Caco-2 (cell line): ENCODE measurements around the gene PRKAR1B. TPM values are rescaled to one million over a fixed set of nuclear protein-coding genes. Genes with fewer than 3 reads are reported as not detected.

ENCODE experiments used
- Bru-seq: library from RNA; stranded (reverse); fragments of 400-500 nt; gene quantifications from one replicate; lab custom pipeline; 2021; lab: Mats Ljungman, UMichigan
- BruChase-seq, 2 experiments: library from RNA; stranded (reverse); fragments of 400-500 nt; gene quantifications; one replicate each; lab custom pipeline; 2021; lab: Mats Ljungman, UMichigan
- BruUV-seq: library from RNA; stranded (reverse); fragments of 400-500 nt; replicated peaks from 2 replicates; lab custom pipeline; 2021; lab: Mats Ljungman, UMichigan
- CTCF ChIA-PET: fragments of 300-600 bp; sonication (Branson Sonifier 250); formaldehyde crosslinking; loops from one replicate; lab custom pipeline; 2022; ENCODE audit warnings: antibody characterized with exemption; lab: Charles Lee
- POLR2A ChIA-PET: fragments of 300-600 bp; sonication (Branson Sonifier 250); formaldehyde crosslinking; loops from one replicate; lab custom pipeline; 2022; ENCODE audit warnings: antibody characterized with exemption; lab: Charles Lee
- DNase-seq, 2 experiments: peaks; one replicate each; pipeline versions ENCODE4 v3.0.0 to v3.0.0-alpha.2; 2020 to 2022
- H3K27me3 ChIP-seq: replicated peaks from 2 replicates; pipeline ENCODE4 v1.6.0; 2011; ENCODE audit warnings: low read length; ENCODE audit not compliant: control insufficient read depth, insufficient read depth
- H3K36me3 ChIP-seq: 2 replicates; pipeline ENCODE4 v1.5.1; 2011; ENCODE audit warnings: low read length; ENCODE audit not compliant: control insufficient read depth, insufficient read depth
- H3K4me1 ChIP-seq: fragments of 250-450 bp; sonication (Bioruptor Pico); 2 replicates; pipeline ENCODE4 v1.5.1; 2020; ENCODE audit warnings: mild to moderate bottlenecking
- H3K4me3 ChIP-seq: 2 replicates; pipeline ENCODE4 v1.5.1; 2011; ENCODE audit warnings: low read depth, mild to moderate bottlenecking, control low read depth, low read length
- H3K9me3 ChIP-seq: fragments of 250-450 bp; sonication (Bioruptor Pico); 2 replicates; pipeline ENCODE4 v1.5.1; 2020; ENCODE audit warnings: mild to moderate bottlenecking, moderate library complexity
- H3K27ac Mint-ChIP-seq: one replicate; pipeline ENCODE4 v1.8.0; 2022; ENCODE audit warnings: mixed read lengths; ENCODE audit not compliant: unreplicated experiment
- H3K27me3 Mint-ChIP-seq: one replicate; pipeline ENCODE4 v1.8.0; 2022; ENCODE audit warnings: mixed read lengths; ENCODE audit not compliant: insufficient read depth, unreplicated experiment
- H3K36me3 Mint-ChIP-seq: one replicate; pipeline ENCODE4 v1.8.0; 2022; ENCODE audit warnings: mild to moderate bottlenecking, mixed read lengths; ENCODE audit not compliant: insufficient read depth, unreplicated experiment
- H3K4me1 Mint-ChIP-seq: one replicate; pipeline ENCODE4 v1.8.0; 2022; ENCODE audit warnings: low read depth, mixed read lengths; ENCODE audit not compliant: unreplicated experiment
- H3K4me3 Mint-ChIP-seq: one replicate; pipeline ENCODE4 v1.8.0; 2022; ENCODE audit warnings: mild to moderate bottlenecking, moderate library complexity, mixed read lengths; ENCODE audit not compliant: unreplicated experiment
- H3K9me3 Mint-ChIP-seq: one replicate; pipeline ENCODE4 v1.8.0; 2022; ENCODE audit warnings: mixed read lengths; ENCODE audit not compliant: unreplicated experiment
- intact Hi-C: fragments of 100-400 bp; cut with micrococcal nuclease; formaldehyde crosslinking; loops from one replicate; pipeline ENCODE4 v1.10.0; 2022; ENCODE audit not compliant: unreplicated experiment
- long read RNA-seq: library from polyadenylated mRNA; stranded (forward); transcript quantifications from one replicate; pipeline ENCODE4 v2.0.0, GENCODE V29; 2022
- total RNA-seq: library from RNA; stranded (reverse); gene quantifications from 2 replicates; pipeline ENCODE4 v1.2.3, GENCODE V29; 2022
- TF ChIP-seq, protein P1 (sequence below), 2 experiments: fragments of 200-600 bp in 1 of 2; IDR thresholded peaks; 1 replicate in 1 of 2; 2 replicates in 1 of 2; pipeline versions ENCODE4 v1.5.1 to v1.8.0; 2011 to 2022; ENCODE audit warnings: antibody characterized with exemption in 1 of 2, control low read depth in 1 of 2, inconsistent platforms in 1 of 2, low read depth in 1 of 2, low read length in 1 of 2, mild to moderate bottlenecking in 1 of 2, moderate library complexity in 1 of 2; ENCODE audit not compliant: insufficient read depth in 1 of 2, severe bottlenecking in 1 of 2, unreplicated experiment in 1 of 2

The PRKAR1B gene
- total RNA-seq (56.6 and 60.0 TPM in 2 replicates), Bru-seq, nascent RNA (percentile 56 among the genes with signal in this experiment), BruChase-seq, experiment 1, labeled RNA remaining after a 2-hour chase (percentile 56 among the genes with signal in this experiment), BruChase-seq, experiment 2, labeled RNA remaining after a 6-hour chase (percentile 65 among the genes with signal in this experiment)
- long read RNA-seq, transcript PRKAR1B-203 (11 exons, 1,917 nt), result major isoform, 42 of 96 reads
- long read RNA-seq, transcript PRKAR1B-211 (11 exons, 2,533 nt), result minor isoform, 23 of 96 reads
- long read RNA-seq, partial matches to known transcripts, result 8 of 96 reads
- long read RNA-seq, other reads (novel, unspliced or antisense), result 22 of 96 reads

- Histone ChIP-seq H3K9me3 (peaks cover 35% of the 10 kb centered on the region), H3K36me3 (peaks cover 7% of the 10 kb centered on the region), H3K4me3 (peak within 1 kb of the TSS; percentile 87), H3K27me3 (no peaks in the 10 kb centered on the region), H3K4me1 (peaks cover 14% of the 10 kb centered on the region)
- H3K9me3 Mint-ChIP-seq, result peaks cover 25% of the 10 kb centered on the region
- peaks cover 63% of the 10 kb centered on the region for H3K36me3 Mint-ChIP-seq
- peak within 1 kb of the TSS; percentile 98 for H3K4me3 Mint-ChIP-seq
- DNase-seq, result peak; percentile 54 to 75
- ChIA-PET POLR2A (interaction anchor here (0.6 kb wide), 1 partner anchor 146 kb away, joined by 3 read pairs; no protein-coding TSS in a partner anchor), CTCF (no interaction called here)
- no peaks in the 10 kb centered on the region for H3K27me3 Mint-ChIP-seq
- peaks cover 6% of the 10 kb centered on the region for H3K4me1 Mint-ChIP-seq
- TF ChIP-seq, protein P1, sequence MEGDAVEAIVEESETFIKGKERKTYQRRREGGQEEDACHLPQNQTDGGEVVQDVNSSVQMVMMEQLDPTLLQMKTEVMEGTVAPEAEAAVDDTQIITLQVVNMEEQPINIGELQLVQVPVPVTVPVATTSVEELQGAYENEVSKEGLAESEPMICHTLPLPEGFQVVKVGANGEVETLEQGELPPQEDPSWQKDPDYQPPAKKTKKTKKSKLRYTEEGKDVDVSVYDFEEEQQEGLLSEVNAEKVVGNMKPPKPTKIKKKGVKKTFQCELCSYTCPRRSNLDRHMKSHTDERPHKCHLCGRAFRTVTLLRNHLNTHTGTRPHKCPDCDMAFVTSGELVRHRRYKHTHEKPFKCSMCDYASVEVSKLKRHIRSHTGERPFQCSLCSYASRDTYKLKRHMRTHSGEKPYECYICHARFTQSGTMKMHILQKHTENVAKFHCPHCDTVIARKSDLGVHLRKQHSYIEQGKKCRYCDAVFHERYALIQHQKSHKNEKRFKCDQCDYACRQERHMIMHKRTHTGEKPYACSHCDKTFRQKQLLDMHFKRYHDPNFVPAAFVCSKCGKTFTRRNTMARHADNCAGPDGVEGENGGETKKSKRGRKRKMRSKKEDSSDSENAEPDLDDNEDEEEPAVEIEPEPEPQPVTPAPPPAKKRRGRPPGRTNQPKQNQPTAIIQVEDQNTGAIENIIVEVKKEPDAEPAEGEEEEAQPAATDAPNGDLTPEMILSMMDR (IDR thresholded peaks at IDR 0.05; ENCODE audit: insufficient read depth in 1 of 2, low read depth in 1 of 2, low read length in 1 of 2, severe bottlenecking in 1 of 2, unreplicated experiment in 1 of 2), result no peak
- intact Hi-C loops, result loop anchor here (2.0 to 5.0 kb wide), 2 partner anchors 188 to 405 kb away; no protein-coding TSS in a partner anchor
- H3K27ac Mint-ChIP-seq, result peak within 1 kb of the TSS; percentile 97
- BruUV-seq, result no TSS peak
Observed at GRCh38 chr7:727104-727805, at the start of gene PRKAR1B. Gene PRKAR1B, minus strand, starts transcription at chr7:727281. Its CDS starts 15,776 bp downstream, at chr7:711505.

GRCh38 chr7:776381-776780 lies 49.3 kb upstream of the PRKAR1B start:
- no peaks in the 10 kb centered on the region for H3K9me3 ChIP-seq
- H3K9me3 Mint-ChIP-seq, result no peaks in the 10 kb centered on the region
- peaks cover 6% of the 10 kb centered on the region for H3K4me1 ChIP-seq
- no peak overlapping the region for H3K4me3 ChIP-seq
- no peaks in the 10 kb centered on the region; the same call in 1 of the 2 replicates for H3K27me3 ChIP-seq
- H3K36me3 ChIP-seq, result peaks cover 3% of the 10 kb centered on the region
- H3K4me1 Mint-ChIP-seq, result no peaks in the 10 kb centered on the region
- DNase-seq, result no peak
- no peaks in the 10 kb centered on the region for H3K27me3 Mint-ChIP-seq
- intact Hi-C loops, result no loop called here
- TF ChIP-seq, protein P1 (IDR thresholded peaks at IDR 0.05; ENCODE audit: insufficient read depth in 1 of 2, low read depth in 1 of 2, low read length in 1 of 2, severe bottlenecking in 1 of 2, unreplicated experiment in 1 of 2), result no peak
- CTCF ChIA-PET, result no interaction called here
- H3K27ac Mint-ChIP-seq, result no peak overlapping the region
- H3K4me3 Mint-ChIP-seq, result no peak overlapping the region
- peaks cover 65% of the 10 kb centered on the region for H3K36me3 Mint-ChIP-seq
- BruUV-seq, result no TSS peak
- POLR2A ChIA-PET, result no interaction called here
